Measurements from ENCODE around the gene ASTN2.

The ASTN2 gene

GRCh38 chr9:116966199-116966598 lies 448.7 kb downstream of the ASTN2 start:
- no peak for DNase-seq (ENCODE audit: low read depth, low spot score)

GRCh38 chr9:116964258-116964657 lies 450.6 kb downstream of the ASTN2 start:
- no peak for DNase-seq (ENCODE audit: low read depth, low spot score)

GRCh38 chr9:116959809-116960208 lies 455.0 kb downstream of the ASTN2 start:
- DNase-seq (ENCODE audit: low read depth, low spot score) = peak; percentile 27

- no peak for DNase-seq (ENCODE audit: low read depth, low spot score)
These were observed 456.0 kb downstream of the ASTN2 start for GRCh38 chr9:116958881-116959280.

- DNase-seq (ENCODE audit: low read depth, low spot score) = no peak
These were observed 460.1 kb downstream of the ASTN2 start for GRCh38 chr9:116954731-116955130.

GRCh38 chr9:116953271-116953670 lies 461.6 kb downstream of the ASTN2 start:
- DNase-seq (ENCODE audit: low read depth, low spot score) = no peak

- no peak for DNase-seq (ENCODE audit: low read depth, low spot score)
These were observed 462.4 kb downstream of the ASTN2 start for GRCh38 chr9:116952436-116952810.

- DNase-seq (ENCODE audit: low read depth, low spot score) = no peak
These were observed 463.0 kb downstream of the ASTN2 start for GRCh38 chr9:116951588-116952435.

- DNase-seq (ENCODE audit: low read depth, low spot score) = no peak
These were observed 469.0 kb downstream of the ASTN2 start for GRCh38 chr9:116945817-116946216.

- no peak for DNase-seq (ENCODE audit: low read depth, low spot score)
These were observed 469.9 kb downstream of the ASTN2 start for GRCh38 chr9:116944714-116945534.

GRCh38 chr9:116943970-116944369 lies 470.9 kb downstream of the ASTN2 start:
- DNase-seq (ENCODE audit: low read depth, low spot score) = no peak

GRCh38 chr9:116942593-116943061 lies 472.2 kb downstream of the ASTN2 start:
- DNase-seq (ENCODE audit: low read depth, low spot score) = no peak

- no peak for DNase-seq (ENCODE audit: low read depth, low spot score)
These were observed 473.6 kb downstream of the ASTN2 start for GRCh38 chr9:116941266-116941665.

- DNase-seq (ENCODE audit: low read depth, low spot score) = no peak
These were observed 474.1 kb downstream of the ASTN2 start for GRCh38 chr9:116940614-116941215.

GRCh38 chr9:116939614-116940013 lies 475.2 kb downstream of the ASTN2 start:
- no peak for DNase-seq (ENCODE audit: low read depth, low spot score)

GRCh38 chr9:116939161-116939560 lies 475.7 kb downstream of the ASTN2 start:
- DNase-seq (ENCODE audit: low read depth, low spot score) = no peak

GRCh38 chr9:116937361-116937760 lies 477.5 kb downstream of the ASTN2 start:
- no peak for DNase-seq (ENCODE audit: low read depth, low spot score)

GRCh38 chr9:116935149-116935897 lies 479.5 kb downstream of the ASTN2 start:
- no peak for DNase-seq (ENCODE audit: low read depth, low spot score)

- DNase-seq (ENCODE audit: low read depth, low spot score) = no peak
These were observed 480.7 kb downstream of the ASTN2 start for GRCh38 chr9:116934131-116934530.

- no peak for DNase-seq (ENCODE audit: low read depth, low spot score)
These were observed 481.6 kb downstream of the ASTN2 start for GRCh38 chr9:116933251-116933650.

- no peak for DNase-seq (ENCODE audit: low read depth, low spot score)
These were observed 485.2 kb downstream of the ASTN2 start for GRCh38 chr9:116929621-116930020.

GRCh38 chr9:116928884-116929283 lies 486.0 kb downstream of the ASTN2 start:
- DNase-seq (ENCODE audit: low read depth, low spot score) = peak; percentile 67

All from ELF-1 (cell line).